Activated CD4-positive, alpha-beta T cell treated with anti-CD3 and anti-CD28 coated beads for 36 hours (primary cell): ENCODE results near the gene NRIP1. TPM values are rescaled to one million over a fixed set of nuclear protein-coding genes. Genes with fewer than 3 reads are reported as not detected.

Experiments
- ATAC-seq: fragments of 200-7000 bp; cut with Tn5 transposase; one replicate; pipeline ENCODE4 v1.10.0; 2021; ENCODE audit warnings: mild to moderate bottlenecking, moderate library complexity
- CTCF ChIA-PET: fragments of 350-600 bp; sonication (Branson Sonifier 250); formaldehyde crosslinking; loops from one replicate; lab custom pipeline; 2021; ENCODE audit warnings: antibody characterized with exemption; lab: Charles Lee
- POLR2A ChIA-PET: fragments of 350-600 bp; sonication (Branson Sonifier 250); formaldehyde crosslinking; loops from one replicate; lab custom pipeline; 2021; ENCODE audit warnings: antibody characterized with exemption, inconsistent platforms; lab: Charles Lee
- DNase-seq: peaks from one replicate; pipeline ENCODE4 v3.0.0-alpha.2; 2020
- H3K27ac Mint-ChIP-seq: one replicate; pipeline ENCODE4 v1.8.0; 2021; ENCODE audit warnings: mixed read lengths
- H3K27me3 Mint-ChIP-seq: one replicate; pipeline ENCODE4 v1.8.0; 2021; ENCODE audit warnings: mixed read lengths
- H3K36me3 Mint-ChIP-seq: one replicate; pipeline ENCODE4 v1.8.0; 2021; ENCODE audit warnings: low read depth, mixed read lengths
- H3K4me1 Mint-ChIP-seq: one replicate; pipeline ENCODE4 v1.8.0; 2021; ENCODE audit warnings: mixed read lengths
- H3K4me3 Mint-ChIP-seq: one replicate; pipeline ENCODE4 v1.8.0; 2021; ENCODE audit warnings: mild to moderate bottlenecking, moderate library complexity, mixed read lengths
- H3K9me3 Mint-ChIP-seq: one replicate; pipeline ENCODE4 v1.8.0; 2021; ENCODE audit warnings: low read depth, mixed read lengths
- intact Hi-C, 2 experiments: fragments of 100-400 bp; cut with DNase I in 1 of 2; cut with micrococcal nuclease in 1 of 2; formaldehyde crosslinking; loops; one replicate each; pipeline versions ENCODE4 v1.14.2 to v1.15.1; 2022 to 2024; cut with DNase I, micrococcal nuclease
- total RNA-seq, 2 experiments: library from RNA; stranded (reverse); gene quantifications; one replicate each; pipeline ENCODE4 v1.2.3, GENCODE V29; 2021

NRIP1 gene
- total RNA-seq, 2 experiments from 2014 or later, result 7.3 to 7.7 TPM

DNA sequence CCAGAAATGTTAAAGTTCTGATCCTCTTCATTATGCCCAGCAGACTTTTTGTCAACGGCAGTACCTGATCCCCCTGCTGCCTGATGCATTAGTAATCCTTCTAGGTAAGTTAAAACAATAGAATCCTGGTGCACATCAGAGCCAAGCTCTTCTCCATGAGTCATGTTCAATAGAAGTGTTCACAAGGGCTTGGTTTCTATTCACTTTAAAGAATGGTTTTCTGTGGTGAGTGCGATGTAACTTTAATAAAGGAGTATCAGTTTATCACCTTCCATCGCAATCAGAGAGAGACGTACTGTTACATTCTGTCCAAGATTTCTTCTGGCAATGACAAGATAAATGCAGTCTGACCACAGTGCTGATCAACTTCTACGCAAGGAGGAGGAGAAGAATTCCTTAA is 96.8 kb downstream of the NRIP1 start:
- intact Hi-C loops, result no loop called here
- ATAC-seq, result no peak
- CTCF ChIA-PET, result no interaction called here

GRCh38 chr21:14964621-14965020 is 100.2 kb downstream of the NRIP1 start:
- H3K27me3 Mint-ChIP-seq, result no peaks in the 10 kb centered on the region
- intact Hi-C loops, result no loop called here
- peaks cover 37% of the 10 kb centered on the region for H3K36me3 Mint-ChIP-seq
- H3K4me1 Mint-ChIP-seq, result no peaks in the 10 kb centered on the region
- CTCF ChIA-PET, result no interaction called here
- POLR2A ChIA-PET, result no interaction called here
- no peak overlapping the region for H3K4me3 Mint-ChIP-seq
- H3K27ac Mint-ChIP-seq, result no peak overlapping the region
- ATAC-seq (no peak), DNase-seq (no peak)
- no peaks in the 10 kb centered on the region for H3K9me3 Mint-ChIP-seq

More for the DNA sequence above, 96.8 kb downstream of the NRIP1 start:
- POLR2A ChIA-PET, result no interaction called here
- Mint-ChIP-seq H3K27me3 (no peaks in the 10 kb centered on the region), H3K36me3 (peaks cover 37% of the 10 kb centered on the region), H3K4me1 (no peaks in the 10 kb centered on the region), H3K27ac (no peak overlapping the region), H3K4me3 (no peak overlapping the region), H3K9me3 (no peaks in the 10 kb centered on the region)
- no peak for DNase-seq

- Mint-ChIP-seq H3K9me3 (no peaks in the 10 kb centered on the region), H3K27ac (no peak overlapping the region), H3K4me3 (no peak overlapping the region), H3K4me1 (no peaks in the 10 kb centered on the region), H3K27me3 (no peaks in the 10 kb centered on the region), H3K36me3 (peaks cover 19% of the 10 kb centered on the region)
- ATAC-seq, result no peak
- intact Hi-C loops, result no loop called here
- POLR2A ChIA-PET, result no interaction called here
- CTCF ChIA-PET, result interaction anchor here (0.6 kb wide), 1 partner anchor 305 kb away, joined by 3 read pairs; no protein-coding TSS in a partner anchor
- DNase-seq, result no peak
Measured at GRCh38 chr21:14962217-14962616, 102.6 kb downstream of the NRIP1 start.

DNA sequence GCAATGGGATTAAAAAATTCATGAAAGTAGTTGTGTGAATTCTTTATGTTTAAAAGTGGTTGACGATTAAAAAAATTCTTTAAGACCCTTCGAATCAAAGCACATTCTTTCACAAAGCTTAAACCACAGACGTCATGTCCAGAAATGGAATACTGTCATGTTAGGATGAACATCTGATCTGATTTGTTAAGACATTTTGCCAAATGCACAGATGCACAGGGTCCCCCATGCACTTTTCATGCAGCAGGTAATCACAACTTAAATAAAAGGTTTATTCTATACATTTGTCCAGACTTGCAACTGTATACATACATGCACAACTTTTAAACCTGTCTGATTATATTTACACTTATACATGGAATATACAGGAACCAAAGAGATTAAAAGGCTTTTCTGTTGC is 103.3 kb downstream of the NRIP1 start:
- DNase-seq (no peak), ATAC-seq (no peak)
- Mint-ChIP-seq H3K4me1 (no peaks in the 10 kb centered on the region), H3K4me3 (no peak overlapping the region), H3K36me3 (peaks cover 15% of the 10 kb centered on the region), H3K27me3 (no peaks in the 10 kb centered on the region), H3K9me3 (no peaks in the 10 kb centered on the region), H3K27ac (no peak overlapping the region)
- intact Hi-C loops, result no loop called here
- CTCF ChIA-PET, result no interaction called here
- POLR2A ChIA-PET, result no interaction called here

DNA sequence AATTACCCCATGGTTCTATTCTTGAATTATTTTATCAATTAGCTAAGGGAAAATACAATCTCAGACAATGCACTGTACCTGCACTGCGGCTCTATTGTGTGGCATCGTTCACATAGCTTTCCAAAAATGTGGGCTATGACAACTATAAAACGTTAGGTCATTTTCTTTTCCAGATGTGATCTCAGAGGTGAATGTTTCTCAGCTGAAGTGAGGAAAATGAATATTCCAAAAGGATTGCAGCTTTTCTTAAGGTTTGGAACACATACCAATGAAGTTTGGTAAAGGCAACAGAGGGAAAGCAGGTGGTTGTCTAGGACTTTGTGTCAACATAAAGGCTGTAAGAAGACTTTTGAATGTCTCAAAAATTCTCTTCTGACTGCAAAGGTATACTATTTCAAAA is 105.5 kb downstream of the NRIP1 start:
- Mint-ChIP-seq H3K27me3 (no peaks in the 10 kb centered on the region), H3K27ac (no peak overlapping the region), H3K4me3 (no peak overlapping the region), H3K9me3 (no peaks in the 10 kb centered on the region), H3K4me1 (no peaks in the 10 kb centered on the region), H3K36me3 (peaks cover 3% of the 10 kb centered on the region)
- ChIA-PET POLR2A (interaction anchor here (0.7 kb wide), 1 partner anchor 14 kb away, joined by 5 read pairs; no protein-coding TSS in a partner anchor), CTCF (interaction anchor here (0.8 kb wide), 1 partner anchor 21 kb away, joined by 3 read pairs; no protein-coding TSS in a partner anchor)
- ATAC-seq, result no peak
- no peak for DNase-seq
- intact Hi-C loops, result no loop called here

- Mint-ChIP-seq H3K27ac (no peak overlapping the region), H3K36me3 (no peaks in the 10 kb centered on the region), H3K4me3 (no peak overlapping the region), H3K4me1 (no peaks in the 10 kb centered on the region), H3K9me3 (no peaks in the 10 kb centered on the region), H3K27me3 (no peaks in the 10 kb centered on the region)
- ChIA-PET POLR2A (no interaction called here), CTCF (no interaction called here)
- DNase-seq, result no peak
- intact Hi-C loops, result no loop called here
- ATAC-seq, result no peak
Measured at GRCh38 chr21:14957836-14958235, 107.0 kb downstream of the NRIP1 start.

GRCh38 chr21:14956807-14957206 is 108.0 kb downstream of the NRIP1 start:
- POLR2A ChIA-PET, result no interaction called here
- DNase-seq (no peak), ATAC-seq (no peak)
- no peak overlapping the region for H3K4me3 Mint-ChIP-seq
- H3K27me3 Mint-ChIP-seq, result no peaks in the 10 kb centered on the region
- CTCF ChIA-PET, result no interaction called here
- no peak overlapping the region for H3K27ac Mint-ChIP-seq
- no peaks in the 10 kb centered on the region for H3K36me3 Mint-ChIP-seq
- intact Hi-C loops, result no loop called here
- no peaks in the 10 kb centered on the region for H3K4me1 Mint-ChIP-seq
- no peaks in the 10 kb centered on the region for H3K9me3 Mint-ChIP-seq

GRCh38 chr21:14955936-14956520 is 108.8 kb downstream of the NRIP1 start:
- no peaks in the 10 kb centered on the region for H3K27me3 Mint-ChIP-seq
- intact Hi-C loops, result no loop called here
- H3K36me3 Mint-ChIP-seq, result no peaks in the 10 kb centered on the region
- no peaks in the 10 kb centered on the region for H3K9me3 Mint-ChIP-seq
- no peak overlapping the region for H3K4me3 Mint-ChIP-seq
- ATAC-seq, result no peak
- POLR2A ChIA-PET, result no interaction called here
- no peak for DNase-seq
- H3K27ac Mint-ChIP-seq, result no peak overlapping the region
- no peaks in the 10 kb centered on the region for H3K4me1 Mint-ChIP-seq
- CTCF ChIA-PET, result no interaction called here

DNA sequence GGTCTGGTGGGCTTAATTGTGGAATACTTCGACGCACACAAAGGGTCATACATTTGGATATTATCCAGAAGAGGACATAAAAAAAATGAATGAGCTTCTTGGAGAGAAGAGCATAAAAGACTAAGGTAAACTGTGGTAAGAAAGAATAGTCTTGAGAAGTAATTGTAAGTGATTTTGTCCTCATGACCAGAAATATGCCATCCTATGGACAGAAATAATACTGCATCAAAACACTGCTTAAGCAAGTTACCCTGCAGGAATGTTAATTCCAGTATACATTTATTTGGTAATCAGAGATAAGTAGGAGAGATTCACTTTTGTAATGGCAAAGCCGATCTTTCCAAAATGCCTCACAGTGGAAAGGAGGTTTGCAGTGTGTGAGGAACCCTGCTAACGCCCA is 111.9 kb downstream of the NRIP1 start:
- Mint-ChIP-seq H3K36me3 (no peaks in the 10 kb centered on the region), H3K27ac (no peak overlapping the region), H3K9me3 (peaks cover 2% of the 10 kb centered on the region), H3K4me3 (no peak overlapping the region), H3K4me1 (no peaks in the 10 kb centered on the region), H3K27me3 (peaks cover 2% of the 10 kb centered on the region)
- ATAC-seq, result no peak
- POLR2A ChIA-PET, result no interaction called here
- intact Hi-C loops, result no loop called here
- CTCF ChIA-PET, result no interaction called here
- no peak for DNase-seq

DNA sequence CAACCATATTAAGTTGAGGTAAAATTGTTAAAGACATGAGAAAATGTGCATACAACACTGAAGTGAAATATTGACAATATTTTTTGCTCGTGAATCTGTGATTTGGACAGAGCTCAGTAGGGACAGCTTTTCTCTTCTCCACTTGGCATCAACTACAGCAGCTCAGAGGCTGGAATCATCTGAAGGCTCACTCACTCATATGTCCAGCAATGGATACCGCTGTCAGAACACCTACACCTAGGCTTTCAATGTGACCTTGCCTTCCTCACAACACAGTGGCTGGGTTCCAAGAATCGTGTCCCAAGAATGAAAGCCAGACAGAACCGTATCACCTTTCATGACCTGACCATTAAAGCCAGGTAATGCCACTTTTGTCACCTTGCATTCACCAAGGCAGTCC is 115.2 kb downstream of the NRIP1 start:
- no peak for DNase-seq
- H3K9me3 Mint-ChIP-seq, result peaks cover 2% of the 10 kb centered on the region
- H3K36me3 Mint-ChIP-seq, result no peaks in the 10 kb centered on the region
- POLR2A ChIA-PET, result no interaction called here
- H3K27ac Mint-ChIP-seq, result no peak overlapping the region
- no peak overlapping the region for H3K4me3 Mint-ChIP-seq
- intact Hi-C loops, result no loop called here
- CTCF ChIA-PET, result no interaction called here
- ATAC-seq, result no peak
- peaks cover 2% of the 10 kb centered on the region for H3K27me3 Mint-ChIP-seq
- H3K4me1 Mint-ChIP-seq, result no peaks in the 10 kb centered on the region

DNA sequence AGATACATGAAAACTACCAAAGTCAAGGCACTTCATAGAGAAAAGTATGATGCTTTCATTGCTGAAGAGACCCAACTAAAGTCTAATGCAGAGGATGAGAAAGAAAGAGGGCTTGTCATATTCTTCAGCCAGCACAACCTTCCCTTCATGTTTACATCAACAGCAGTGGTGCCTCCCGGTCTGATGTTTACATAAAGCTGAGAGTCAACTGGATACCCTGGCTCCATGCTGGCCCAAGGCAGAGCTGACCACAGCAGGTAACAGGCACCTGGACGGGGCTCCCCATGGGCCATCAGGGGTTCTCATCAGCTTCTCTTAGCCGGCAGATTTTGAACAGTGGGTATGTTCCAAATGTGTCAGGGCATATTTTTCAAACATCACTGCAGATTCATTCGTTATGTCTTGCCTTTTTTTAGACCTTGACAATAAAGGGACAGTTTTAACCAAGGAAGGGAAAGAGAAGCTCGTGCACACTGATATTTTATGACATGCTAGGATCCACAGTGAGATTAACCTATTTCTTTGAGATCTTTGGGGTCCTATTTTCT is 117.1 kb downstream of the NRIP1 start:
- no peaks in the 10 kb centered on the region for H3K4me1 Mint-ChIP-seq
- POLR2A ChIA-PET, result no interaction called here
- DNase-seq (no peak), ATAC-seq (no peak)
- CTCF ChIA-PET, result no interaction called here
- intact Hi-C loops, result no loop called here
- H3K9me3 Mint-ChIP-seq, result peaks cover 2% of the 10 kb centered on the region
- H3K27ac Mint-ChIP-seq, result no peak overlapping the region
- H3K27me3 Mint-ChIP-seq, result peaks cover 2% of the 10 kb centered on the region
- no peak overlapping the region for H3K4me3 Mint-ChIP-seq
- no peaks in the 10 kb centered on the region for H3K36me3 Mint-ChIP-seq

- intact Hi-C loops, result no loop called here
- peaks cover 2% of the 10 kb centered on the region for H3K9me3 Mint-ChIP-seq
- no peaks in the 10 kb centered on the region for H3K36me3 Mint-ChIP-seq
- ChIA-PET CTCF (no interaction called here), POLR2A (no interaction called here)
- no peaks in the 10 kb centered on the region for H3K4me1 Mint-ChIP-seq
- H3K4me3 Mint-ChIP-seq, result no peak overlapping the region
- no peak for DNase-seq
- H3K27me3 Mint-ChIP-seq, result peaks cover 2% of the 10 kb centered on the region
- no peak for ATAC-seq
- no peak overlapping the region for H3K27ac Mint-ChIP-seq
Measured at GRCh38 chr21:14945176-14945575, 119.6 kb downstream of the NRIP1 start.
